Stomach (tissue), 4 donors: ENCODE results near the gene AGAP2.

Experiments used
- CTCF ChIP-seq, 7 experiments: fragments of 450-650 bp in 4 of 7; fragments of 200-600 bp in 3 of 7; sonication (generic) in 3 of 7; IDR thresholded peaks; one replicate each; pipeline ENCODE4 v1.5.1; 2016 to 2019; ENCODE audit warnings: antibody characterized with exemption in 7 of 7, control low read depth in 2 of 7, mild to moderate bottlenecking in 1 of 7
- EP300 ChIP-seq: sonication (generic); formaldehyde crosslinking; IDR thresholded peaks from one replicate; pipeline ENCODE4 v1.6.1; 2017; ENCODE audit warnings: antibody characterized with exemption
- POLR2A ChIP-seq, 4 donors: fragments of 450-650 bp; IDR thresholded peaks; one replicate each; pipeline ENCODE4 v1.6.1; 2016; ENCODE audit warnings: antibody characterized with exemption in 4 of 4, control low read depth in 2 of 4, mild to moderate bottlenecking in 1 of 4, moderate library complexity in 1 of 4

DNA sequence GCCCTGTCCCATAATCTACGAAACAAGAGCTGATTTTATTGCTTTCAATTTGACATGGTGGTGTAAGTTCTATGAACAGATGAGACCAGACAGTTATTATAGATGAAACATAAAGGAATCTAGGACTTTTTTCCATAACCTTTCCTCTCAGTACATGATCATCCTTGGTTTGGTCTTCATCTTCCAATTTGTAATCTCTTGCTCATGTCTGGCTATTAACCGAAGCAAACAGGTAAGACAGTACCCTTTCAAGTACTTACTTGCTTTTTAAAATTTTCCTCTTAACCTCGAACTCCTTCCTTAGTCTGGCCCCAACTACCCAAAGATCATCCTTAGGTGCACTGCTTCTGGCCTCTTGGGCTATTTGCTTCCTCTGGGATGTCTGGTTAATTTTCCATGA, 7.5 kb upstream of the AGAP2 start:
- TF ChIP-seq EP300 (no peak), CTCF (IDR thresholded peaks at IDR 0.05) (no peak), POLR2A (IDR thresholded peaks at IDR 0.05) (no peak)
